IPS DF 6.9 (cell line): ENCODE measurements around the gene CLPX.
"Not testable (repeated sequence)": the region's sequence is repeated elsewhere in the genome, so short reads cannot be mapped to it uniquely, and the experiment has no call there.

Experiments used
- DNase-seq: peaks from one replicate; pipeline ENCODE4 v3.0.0-alpha.2; 2013; ENCODE audit warnings: low read depth, low spot score
- H3K27ac ChIP-seq: one replicate; pipeline ENCODE4 v1.5.1; 2013; ENCODE audit warnings: low read length, control low read depth
- H3K27me3 ChIP-seq: 2 replicates; pipeline ENCODE4 v1.6.1; 2013; ENCODE audit warnings: mild to moderate bottlenecking, low read length; ENCODE audit not compliant: control insufficient read depth, insufficient read depth
- H3K36me3 ChIP-seq: 2 replicates; pipeline ENCODE4 v1.6.1; 2013; ENCODE audit warnings: low read length; ENCODE audit not compliant: control insufficient read depth, insufficient read depth
- H3K4me1 ChIP-seq: 2 replicates; pipeline ENCODE4 v1.6.1; 2013; ENCODE audit warnings: low read length; ENCODE audit not compliant: control insufficient read depth, insufficient read depth
- H3K4me3 ChIP-seq: 2 replicates; pipeline ENCODE4 v1.5.1; 2013; ENCODE audit warnings: mild to moderate bottlenecking, low read length
- H3K9me3 ChIP-seq: 2 replicates; pipeline ENCODE4 v1.6.1; 2013; ENCODE audit warnings: low read length, inconsistent platforms; ENCODE audit not compliant: control insufficient read depth, insufficient read depth
- WGBS: extraction: QIAGEN DNeasy Blood & Tissue Kit; methylation state at CpG from one replicate; pipeline ENCODE4 v1.1.7; 2013; ENCODE audit warnings: mixed read lengths, missing lambda C conversion rate; ENCODE audit not compliant: insufficient read length, insufficient coverage; 5-methylcytosine and 5-hydroxymethylcytosine counted together

CLPX gene

DNA sequence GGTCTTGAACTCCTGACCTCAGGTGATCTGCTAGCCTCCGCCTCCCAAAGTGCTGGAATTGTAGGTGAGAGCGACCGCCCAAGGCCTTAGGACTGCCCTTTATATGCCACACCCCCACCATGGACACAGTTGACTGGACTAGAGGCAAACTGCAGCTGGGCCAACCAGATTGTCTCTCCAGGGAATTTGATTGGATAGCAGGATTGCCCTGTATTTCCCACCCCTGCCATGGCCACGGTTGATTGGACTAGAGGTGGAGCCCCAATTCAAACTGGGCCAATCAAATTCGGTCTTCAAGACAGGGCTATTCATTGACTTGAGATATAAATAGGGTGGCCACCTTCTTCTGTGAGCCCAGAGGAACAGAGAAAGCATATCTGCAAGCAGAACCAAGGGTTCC, 6.9 kb upstream of the CLPX start:
- H3K4me3 ChIP-seq: no peak overlapping the region
- WGBS: no CpG with 5 or more reads among the region's 5 CpGs
- no peaks in the 10 kb centered on the region for H3K9me3 ChIP-seq
- no peaks in the 10 kb centered on the region for H3K4me1 ChIP-seq
- H3K27ac ChIP-seq: no peak overlapping the region
- no peak for DNase-seq
- no peaks in the 10 kb centered on the region for H3K36me3 ChIP-seq
- H3K27me3 ChIP-seq: no peaks in the 10 kb centered on the region

- no peak for DNase-seq
- WGBS: no CpG with 5 or more reads among the region's 3 CpGs
- Histone ChIP-seq H3K4me3 (no peak overlapping the region), H3K36me3 (no peaks in the 10 kb centered on the region), H3K27me3 (no peaks in the 10 kb centered on the region), H3K9me3 (no peaks in the 10 kb centered on the region), H3K4me1 (no peaks in the 10 kb centered on the region), H3K27ac (no peak overlapping the region)
These were observed 4.1 kb upstream of the CLPX start for GRCh38 chr15:65189102-65189740.

DNA sequence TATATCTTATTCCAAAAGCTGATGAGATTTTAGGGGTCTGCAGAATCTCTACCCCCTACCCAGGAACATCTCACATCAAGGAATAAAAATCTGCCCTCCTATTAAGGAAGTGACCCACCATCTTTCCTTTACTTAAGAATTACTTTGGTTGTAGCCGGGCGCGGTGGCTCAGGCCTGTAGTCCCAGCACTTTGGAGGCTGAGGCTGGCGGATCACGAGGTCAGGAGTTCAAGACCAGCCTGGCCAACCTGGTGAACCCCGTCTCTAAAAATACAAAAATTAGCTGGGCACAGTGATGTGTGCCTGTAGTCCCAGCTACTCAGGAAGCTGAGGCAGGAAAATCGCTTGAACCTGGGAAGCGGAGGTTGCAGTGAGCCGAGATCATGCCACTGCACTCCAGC, 3.3 kb upstream of the CLPX start:
- not testable (repeated sequence) for H3K27ac ChIP-seq, H3K9me3 ChIP-seq, H3K27me3 ChIP-seq, H3K4me1 ChIP-seq, H3K4me3 ChIP-seq, H3K36me3 ChIP-seq, DNase-seq
- no CpG with 5 or more reads among the region's 9 CpGs for WGBS

DNA sequence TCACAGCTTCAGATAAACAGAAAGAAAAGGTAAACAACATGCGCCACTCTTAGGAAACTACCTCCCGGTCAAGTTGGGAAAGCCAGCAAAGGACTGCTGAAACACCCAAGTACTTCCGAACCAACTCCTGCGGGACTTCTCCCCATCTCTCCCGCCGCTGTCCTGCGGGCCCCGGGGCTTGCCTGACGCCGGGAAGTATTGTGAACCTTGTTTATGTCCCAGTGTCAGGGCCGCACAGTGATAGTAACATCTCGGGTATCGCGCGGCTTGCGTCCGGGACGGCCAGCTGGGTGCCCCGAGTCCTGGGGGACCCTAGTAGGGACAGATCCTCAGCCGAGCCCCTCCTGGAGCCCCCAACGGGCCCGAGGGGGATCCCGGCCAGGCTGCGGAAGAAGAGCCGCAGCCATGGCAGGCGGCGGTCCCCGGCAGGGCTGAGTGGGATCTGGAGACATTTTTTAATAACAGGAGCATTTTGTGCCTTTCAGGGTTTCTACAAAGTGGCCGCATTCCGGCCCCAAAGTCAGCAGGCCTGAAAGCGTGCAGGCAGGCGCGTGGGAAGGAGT, 756 bp downstream of the CLPX start:
- WGBS: no CpG with 5 or more reads among the region's 33 CpGs
- no peak overlapping the region for H3K27ac ChIP-seq

DNA sequence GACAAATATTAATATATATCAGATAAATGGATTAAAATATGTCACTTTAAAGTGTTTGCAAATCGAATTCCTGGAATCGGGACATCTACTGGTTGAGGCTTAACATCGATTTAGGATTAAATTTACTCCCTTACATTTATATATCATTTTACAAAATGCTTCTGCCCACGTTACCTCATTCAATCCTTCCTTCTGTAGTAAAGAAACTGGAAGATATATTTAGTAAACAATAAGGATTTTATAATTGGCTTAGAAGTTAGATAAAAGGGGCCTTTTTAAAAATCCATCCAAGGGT, 1.3 kb downstream of the CLPX start:
- Histone ChIP-seq H3K27ac (no peak overlapping the region), H3K27me3 (no peaks in the 10 kb centered on the region), H3K4me1 (no peaks in the 10 kb centered on the region), H3K4me3 (peak overlapping the region; percentile 68; the same call in 1 of the 2 replicates), H3K36me3 (peaks cover under 1% of the 10 kb centered on the region; the same call in 1 of the 2 replicates), H3K9me3 (no peaks in the 10 kb centered on the region)
- no peak for DNase-seq
- WGBS: 100% methylated on average over 1 of the region's 4 CpGs

More for the DNA sequence above, 756 bp downstream of the CLPX start:
- Histone ChIP-seq H3K9me3 (no peaks in the 10 kb centered on the region), H3K4me3 (peak overlapping the region; percentile 68), H3K36me3 (no peaks in the 10 kb centered on the region), H3K27me3 (no peaks in the 10 kb centered on the region), H3K4me1 (no peaks in the 10 kb centered on the region)
- DNase-seq: no peak

DNA sequence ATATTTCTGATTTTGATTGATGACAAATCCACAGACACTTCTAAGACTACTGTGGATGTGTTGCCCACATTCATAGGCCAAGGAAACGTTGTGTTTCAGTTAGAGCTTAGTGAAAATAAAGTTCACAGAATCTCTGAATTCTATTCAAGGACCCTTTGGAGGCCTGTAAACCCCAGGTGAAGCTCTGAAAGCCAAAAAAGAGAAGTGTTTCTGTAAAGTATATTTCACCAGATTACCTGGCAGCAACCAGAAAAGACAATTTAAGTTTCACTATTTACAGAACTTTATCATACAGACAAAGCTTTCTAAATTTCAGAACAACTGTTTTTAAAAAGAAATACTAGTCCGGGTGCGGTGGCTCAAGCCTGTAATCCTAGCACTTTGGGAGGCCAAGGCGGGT, 2.6 kb downstream of the CLPX start:
- no peak for DNase-seq
- H3K4me3 ChIP-seq: no peak overlapping the region
- no CpG with 5 or more reads among the region's 4 CpGs for WGBS
- no peak overlapping the region for H3K27ac ChIP-seq
- H3K9me3 ChIP-seq: no peaks in the 10 kb centered on the region
- H3K36me3 ChIP-seq: peaks cover 4% of the 10 kb centered on the region; the same call in 1 of the 2 replicates
- H3K4me1 ChIP-seq: no peaks in the 10 kb centered on the region
- no peaks in the 10 kb centered on the region for H3K27me3 ChIP-seq

- H3K9me3 ChIP-seq, DNase-seq, H3K4me1 ChIP-seq, H3K36me3 ChIP-seq, H3K27me3 ChIP-seq, H3K4me3 ChIP-seq, H3K27ac ChIP-seq: not testable (repeated sequence)
- WGBS: no CpG with 5 or more reads among the region's 15 CpGs
These were observed 3.4 kb downstream of the CLPX start for GRCh38 chr15:65181582-65182353.

- DNase-seq: no peak
- H3K9me3 ChIP-seq: no peaks in the 10 kb centered on the region
- no peaks in the 10 kb centered on the region for H3K27me3 ChIP-seq
- no peak overlapping the region for H3K27ac ChIP-seq
- H3K4me3 ChIP-seq: no peak overlapping the region
- H3K4me1 ChIP-seq: no peaks in the 10 kb centered on the region
- WGBS: no CpG with 5 or more reads among the region's 3 CpGs
- H3K36me3 ChIP-seq: peaks cover 4% of the 10 kb centered on the region; the same call in 1 of the 2 replicates
These were observed 5.0 kb downstream of the CLPX start for GRCh38 chr15:65180167-65180566.

- Histone ChIP-seq H3K36me3 (peaks cover 6% of the 10 kb centered on the region; the same call in 1 of the 2 replicates), H3K27ac (no peak overlapping the region), H3K4me3 (no peak overlapping the region), H3K4me1 (no peaks in the 10 kb centered on the region), H3K27me3 (no peaks in the 10 kb centered on the region), H3K9me3 (no peaks in the 10 kb centered on the region)
- DNase-seq: no peak
- WGBS: no CpG with 5 or more reads among the region's 1 CpG
These were observed 7.2 kb downstream of the CLPX start for GRCh38 chr15:65177901-65178300.

- Histone ChIP-seq H3K27me3 (no peaks in the 10 kb centered on the region), H3K9me3 (no peaks in the 10 kb centered on the region), H3K36me3 (peaks cover 8% of the 10 kb centered on the region; the same call in 1 of the 2 replicates), H3K4me1 (no peaks in the 10 kb centered on the region), H3K4me3 (no peak overlapping the region), H3K27ac (no peak overlapping the region)
- no peak for DNase-seq
These were observed 9.1 kb downstream of the CLPX start for GRCh38 chr15:65176056-65176455.
